ENCODE data around the gene BAHCC1.

The BAHCC1 gene

GRCh38 chr17:81434072-81434471 lies 38.8 kb downstream of the BAHCC1 start:
- Histone ChIP-seq H3K4me3 (ENCODE audit: insufficient read length, low read depth) (no peak overlapping the region), H3K27me3 (ENCODE audit: insufficient read depth, insufficient read length) (no peaks in the 10 kb centered on the region), H3K4me1 (ENCODE audit: insufficient read depth, insufficient read length) (peaks cover 43% of the 10 kb centered on the region), H3K36me3 (ENCODE audit: insufficient read depth, insufficient read length, low read length) (no peaks in the 10 kb centered on the region), H3K9ac (ENCODE audit: insufficient read length, low read depth) (no peak overlapping the region), H3K9me3 (ENCODE audit: insufficient read depth, low read length) (no peaks in the 10 kb centered on the region)
- no peak for DNase-seq (ENCODE audit: low read depth, low spot score)
- TF ChIP-seq YY1 (IDR thresholded peaks at IDR 0.05; ENCODE audit: insufficient read depth, insufficient read length) (no peak), ZNF274 (IDR thresholded peaks at IDR 0.05; ENCODE audit: low read depth, low read length) (no peak), SUZ12 (IDR thresholded peaks at IDR 0.05; ENCODE audit: extremely low read depth, insufficient read depth, insufficient read length) (no peak)

GRCh38 chr17:81434681-81435417 lies 39.6 kb downstream of the BAHCC1 start:
- Histone ChIP-seq H3K4me3 (ENCODE audit: insufficient read length, low read depth) (no peak overlapping the region), H3K9me3 (ENCODE audit: insufficient read depth, low read length) (no peaks in the 10 kb centered on the region), H3K36me3 (ENCODE audit: insufficient read depth, insufficient read length, low read length) (no peaks in the 10 kb centered on the region), H3K27me3 (ENCODE audit: insufficient read depth, insufficient read length) (no peaks in the 10 kb centered on the region), H3K4me1 (ENCODE audit: insufficient read depth, insufficient read length) (peaks cover 41% of the 10 kb centered on the region), H3K9ac (ENCODE audit: insufficient read length, low read depth) (peak overlapping the region; percentile 26)
- DNase-seq (ENCODE audit: low read depth, low spot score) = no peak
- TF ChIP-seq YY1 (IDR thresholded peaks at IDR 0.05; ENCODE audit: insufficient read depth, insufficient read length) = no peak
- no peak for TF ChIP-seq ZNF274 (IDR thresholded peaks at IDR 0.05; ENCODE audit: low read depth, low read length)
- no peak for TF ChIP-seq SUZ12 (IDR thresholded peaks at IDR 0.05; ENCODE audit: extremely low read depth, insufficient read depth, insufficient read length)

GRCh38 chr17:81435652-81436293 lies 40.5 kb downstream of the BAHCC1 start:
- Histone ChIP-seq H3K27me3 (ENCODE audit: insufficient read depth, insufficient read length) (no peaks in the 10 kb centered on the region), H3K4me1 (ENCODE audit: insufficient read depth, insufficient read length) (peaks cover 44% of the 10 kb centered on the region), H3K9me3 (ENCODE audit: insufficient read depth, low read length) (no peaks in the 10 kb centered on the region), H3K9ac (ENCODE audit: insufficient read length, low read depth) (peak overlapping the region; percentile 42), H3K36me3 (ENCODE audit: insufficient read depth, insufficient read length, low read length) (no peaks in the 10 kb centered on the region), H3K4me3 (ENCODE audit: insufficient read length, low read depth) (no peak overlapping the region)
- TF ChIP-seq YY1 (IDR thresholded peaks at IDR 0.05; ENCODE audit: insufficient read depth, insufficient read length) (no peak), ZNF274 (IDR thresholded peaks at IDR 0.05; ENCODE audit: low read depth, low read length) (no peak), SUZ12 (IDR thresholded peaks at IDR 0.05; ENCODE audit: extremely low read depth, insufficient read depth, insufficient read length) (no peak)
- DNase-seq (ENCODE audit: low read depth, low spot score) = no peak

- Histone ChIP-seq H3K4me3 (ENCODE audit: insufficient read length, low read depth) (no peak overlapping the region), H3K27me3 (ENCODE audit: insufficient read depth, insufficient read length) (no peaks in the 10 kb centered on the region), H3K9ac (ENCODE audit: insufficient read length, low read depth) (peak overlapping the region; percentile 42), H3K36me3 (ENCODE audit: insufficient read depth, insufficient read length, low read length) (no peaks in the 10 kb centered on the region), H3K9me3 (ENCODE audit: insufficient read depth, low read length) (no peaks in the 10 kb centered on the region), H3K4me1 (ENCODE audit: insufficient read depth, insufficient read length) (peaks cover 41% of the 10 kb centered on the region)
- TF ChIP-seq ZNF274 (IDR thresholded peaks at IDR 0.05; ENCODE audit: low read depth, low read length) (no peak), SUZ12 (IDR thresholded peaks at IDR 0.05; ENCODE audit: extremely low read depth, insufficient read depth, insufficient read length) (no peak), YY1 (IDR thresholded peaks at IDR 0.05; ENCODE audit: insufficient read depth, insufficient read length) (no peak)
- DNase-seq (ENCODE audit: low read depth, low spot score) = no peak
Observed at GRCh38 chr17:81436294-81436849, 41.1 kb downstream of the BAHCC1 start.

- H3K4me1 ChIP-seq (ENCODE audit: insufficient read depth, insufficient read length) = peaks cover 40% of the 10 kb centered on the region
- TF ChIP-seq ZNF274 (IDR thresholded peaks at IDR 0.05; ENCODE audit: low read depth, low read length) (no peak), YY1 (IDR thresholded peaks at IDR 0.05; ENCODE audit: insufficient read depth, insufficient read length) (no peak), SUZ12 (IDR thresholded peaks at IDR 0.05; ENCODE audit: extremely low read depth, insufficient read depth, insufficient read length) (no peak)
Observed at GRCh38 chr17:81437191-81437651, 42.0 kb downstream of the BAHCC1 start.

GRCh38 chr17:81438007-81438659 lies 42.9 kb downstream of the BAHCC1 start:
- Histone ChIP-seq H3K9ac (ENCODE audit: insufficient read length, low read depth) (peak overlapping the region; percentile 21), H3K4me3 (ENCODE audit: insufficient read length, low read depth) (no peak overlapping the region), H3K36me3 (ENCODE audit: insufficient read depth, insufficient read length, low read length) (peaks cover 2% of the 10 kb centered on the region), H3K4me1 (ENCODE audit: insufficient read depth, insufficient read length) (peaks cover 40% of the 10 kb centered on the region), H3K9me3 (ENCODE audit: insufficient read depth, low read length) (no peaks in the 10 kb centered on the region), H3K27me3 (ENCODE audit: insufficient read depth, insufficient read length) (no peaks in the 10 kb centered on the region)
- DNase-seq (ENCODE audit: low read depth, low spot score) = no peak
- no peak for TF ChIP-seq YY1 (IDR thresholded peaks at IDR 0.05; ENCODE audit: insufficient read depth, insufficient read length)
- TF ChIP-seq SUZ12 (IDR thresholded peaks at IDR 0.05; ENCODE audit: extremely low read depth, insufficient read depth, insufficient read length) = no peak
- TF ChIP-seq ZNF274 (IDR thresholded peaks at IDR 0.05; ENCODE audit: low read depth, low read length) = no peak

More at GRCh38 chr17:81437191-81437651, 42.0 kb downstream of the BAHCC1 start:
- no peak overlapping the region for H3K9ac ChIP-seq (ENCODE audit: insufficient read length, low read depth)
- H3K36me3 ChIP-seq (ENCODE audit: insufficient read depth, insufficient read length, low read length) = no peaks in the 10 kb centered on the region
- H3K9me3 ChIP-seq (ENCODE audit: insufficient read depth, low read length) = no peaks in the 10 kb centered on the region
- H3K4me3 ChIP-seq (ENCODE audit: insufficient read length, low read depth) = no peak overlapping the region
- no peak for DNase-seq (ENCODE audit: low read depth, low spot score)
- H3K27me3 ChIP-seq (ENCODE audit: insufficient read depth, insufficient read length) = no peaks in the 10 kb centered on the region

Measured in NT2/D1 (cell line).